PC-9 (cell line): Measurements from ENCODE around the gene SRP9. TPM values are rescaled to one million over a fixed set of nuclear protein-coding genes. Genes with fewer than 3 reads are reported as not detected.

Experiments
- BruUV-seq: library from RNA; stranded (reverse); fragments of 400-500 nt; replicated peaks from 2 replicates; lab custom pipeline; 2021; lab: Mats Ljungman, UMichigan
- CTCF ChIA-PET: fragments of 300-600 bp; sonication (Branson Sonifier 250); formaldehyde crosslinking; loops from one replicate; lab custom pipeline; 2022; ENCODE audit warnings: antibody characterized with exemption; lab: Charles Lee
- POLR2A ChIA-PET: fragments of 300-600 bp; sonication (Branson Sonifier 250); formaldehyde crosslinking; loops from one replicate; lab custom pipeline; 2022; ENCODE audit warnings: antibody characterized with exemption; ENCODE audit not compliant: unreplicated experiment; lab: Charles Lee
- DNase-seq, 2 experiments: peaks; one replicate each; pipeline versions ENCODE4 v3.0.0 to v3.0.0-alpha.2; 2015 to 2022; ENCODE audit warnings: mixed read lengths in 1 of 2
- H2AFZ ChIP-seq: fragments of 200-600 bp; sonication (generic); 2 replicates; pipeline ENCODE4 v1.8.1; 2017; ENCODE audit warnings: antibody characterized with exemption
- H3F3A ChIP-seq: fragments of 200-600 bp; sonication (generic); 2 replicates; pipeline ENCODE4 v1.8.1; 2017; ENCODE audit warnings: antibody characterized with exemption, mild to moderate bottlenecking, low read depth; ENCODE audit not compliant: insufficient read depth
- H3K27ac ChIP-seq: fragments of 200-600 bp; sonication (generic); 2 replicates; pipeline ENCODE4 v1.6.1; 2016; ENCODE audit warnings: mixed run types
- H3K27me3 ChIP-seq: fragments of 200-600 bp; sonication (generic); 2 replicates; pipeline ENCODE4 v1.6.1; 2016; ENCODE audit warnings: low read depth, mixed run types; ENCODE audit not compliant: insufficient read depth
- H3K36me3 ChIP-seq: fragments of 200-600 bp; sonication (generic); 2 replicates; pipeline ENCODE4 v1.6.1; 2016; ENCODE audit warnings: low read depth, mixed run types
- H3K4me1 ChIP-seq: fragments of 200-600 bp; sonication (generic); replicated peaks from 2 replicates; pipeline ENCODE4 v1.6.1; 2016; ENCODE audit warnings: mixed run types; ENCODE audit not compliant: insufficient read depth
- H3K4me2 ChIP-seq: fragments of 200-600 bp; sonication (generic); 2 replicates; pipeline ENCODE4 v1.6.1; 2017; ENCODE audit warnings: mixed run types
- H3K4me3 ChIP-seq: fragments of 200-600 bp; sonication (generic); 2 replicates; pipeline ENCODE4 v1.6.1; 2016; ENCODE audit warnings: mixed run types
- H3K79me2 ChIP-seq: fragments of 200-600 bp; sonication (generic); 2 replicates; pipeline ENCODE4 v1.6.1; 2017; ENCODE audit warnings: low read depth, mixed run types
- H3K9me2 ChIP-seq: fragments of 200-600 bp; sonication (generic); 2 replicates; pipeline ENCODE4 v1.8.1; 2017; ENCODE audit warnings: mild to moderate bottlenecking; ENCODE audit not compliant: insufficient read depth
- H3K9me3 ChIP-seq: fragments of 200-600 bp; sonication (generic); 2 replicates; pipeline ENCODE4 v1.8.1; 2016; ENCODE audit warnings: low read depth; ENCODE audit not compliant: insufficient read depth
- H4K20me1 ChIP-seq: fragments of 200-600 bp; sonication (generic); 2 replicates; pipeline ENCODE4 v1.8.1; 2017; ENCODE audit not compliant: insufficient read depth
- CTCF ChIP-seq: fragments of 200-600 bp; sonication (generic); conservative IDR thresholded peaks from 2 replicates; pipeline ENCODE4 v1.6.1; 2017; ENCODE audit warnings: mixed run types, antibody characterized with exemption, mild to moderate bottlenecking, moderate library complexity
- EZH2 ChIP-seq: fragments of 200-600 bp; sonication (generic); IDR thresholded peaks from 2 replicates; pipeline ENCODE4 v1.8.0; 2017; ENCODE audit warnings: antibody characterized with exemption, low read depth
- intact Hi-C: fragments of 100-400 bp; cut with micrococcal nuclease; formaldehyde crosslinking; loops from one replicate; pipeline ENCODE4 v1.10.0; 2022; ENCODE audit not compliant: unreplicated experiment
- total RNA-seq: library from RNA; stranded (reverse); gene quantifications from 2 replicates; pipeline ENCODE4 v1.2.3, GENCODE V29; 2021

The SRP9 gene
- total RNA-seq, 1 experiment from 2014 or later: 406 TPM

- no peaks in the 10 kb centered on the region for H3K9me3 ChIP-seq
- peaks cover 79% of the 10 kb centered on the region for H3K4me1 ChIP-seq
- no peak overlapping the region for H2AFZ ChIP-seq
- no peaks in the 10 kb centered on the region for H4K20me1 ChIP-seq
- DNase-seq: no peak
- H3K4me3 ChIP-seq: no peak overlapping the region
- ChIA-PET POLR2A (no interaction called here), CTCF (no interaction called here)
- no TSS peak for BruUV-seq
- intact Hi-C loops: no loop called here
- peak overlapping the region; percentile 93 for H3K27ac ChIP-seq
- H3K9me2 ChIP-seq: no peaks in the 10 kb centered on the region; the same call in 1 of the 2 replicates
- H3F3A ChIP-seq: peaks cover 44% of the 10 kb centered on the region
- H3K79me2 ChIP-seq: peaks cover 85% of the 10 kb centered on the region
- TF ChIP-seq CTCF (no peak), EZH2 (no peak)
- no peak overlapping the region for H3K4me2 ChIP-seq
- peaks cover 48% of the 10 kb centered on the region for H3K36me3 ChIP-seq
- H3K27me3 ChIP-seq: no peaks in the 10 kb centered on the region
These were observed 38.0 kb downstream of the SRP9 start for GRCh38 chr1:225815526-225816178.

GRCh38 chr1:225816643-225817538 lies 39.3 kb downstream of the SRP9 start:
- Histone ChIP-seq H3K27ac (peak overlapping the region; percentile 93), H3K79me2 (peaks cover 79% of the 10 kb centered on the region), H3K4me2 (peak overlapping the region; percentile 61), H3K9me3 (no peaks in the 10 kb centered on the region), H3F3A (peaks cover 40% of the 10 kb centered on the region), H3K4me3 (peak overlapping the region; percentile 16; the same call in 1 of the 2 replicates), H4K20me1 (no peaks in the 10 kb centered on the region), H3K4me1 (peaks cover 70% of the 10 kb centered on the region), H3K9me2 (no peaks in the 10 kb centered on the region; the same call in 1 of the 2 replicates), H3K36me3 (peaks cover 56% of the 10 kb centered on the region), H2AFZ (no peak overlapping the region), H3K27me3 (no peaks in the 10 kb centered on the region)
- TF ChIP-seq EZH2 (no peak), CTCF (no peak)
- BruUV-seq: TSS peak; percentile 86
- POLR2A ChIA-PET: no interaction called here
- no peak for DNase-seq
- CTCF ChIA-PET: no interaction called here
- intact Hi-C loops: no loop called here

- TF ChIP-seq EZH2 (no peak), CTCF (no peak)
- Histone ChIP-seq H3K27ac (peak overlapping the region; percentile 93), H3K79me2 (peaks cover 79% of the 10 kb centered on the region), H3F3A (peaks cover 33% of the 10 kb centered on the region), H3K27me3 (no peaks in the 10 kb centered on the region), H4K20me1 (no peaks in the 10 kb centered on the region), H3K4me1 (peaks cover 62% of the 10 kb centered on the region), H3K4me3 (peak overlapping the region; percentile 16; the same call in 1 of the 2 replicates), H3K9me3 (no peaks in the 10 kb centered on the region), H3K36me3 (peaks cover 61% of the 10 kb centered on the region), H3K9me2 (no peaks in the 10 kb centered on the region; the same call in 1 of the 2 replicates), H2AFZ (no peak overlapping the region), H3K4me2 (peak overlapping the region; percentile 61)
- BruUV-seq: no TSS peak
- intact Hi-C loops: no loop called here
- DNase-seq: peak; percentile 84 to 96
- POLR2A ChIA-PET: interaction anchor here (0.6 kb wide), 1 partner anchor 15 kb away, joined by 6 read pairs; no protein-coding TSS in a partner anchor
- CTCF ChIA-PET: no interaction called here
These were observed 40.0 kb downstream of the SRP9 start for GRCh38 chr1:225817611-225818061.
